Fibroblast of skin of right quadriceps (primary cell): ENCODE data around the gene FLT3LG.

Source experiments
- DNase-seq: peaks from one replicate; pipeline ENCODE4 v3.0.0-alpha.2; 2013

FLT3LG gene, protein sequence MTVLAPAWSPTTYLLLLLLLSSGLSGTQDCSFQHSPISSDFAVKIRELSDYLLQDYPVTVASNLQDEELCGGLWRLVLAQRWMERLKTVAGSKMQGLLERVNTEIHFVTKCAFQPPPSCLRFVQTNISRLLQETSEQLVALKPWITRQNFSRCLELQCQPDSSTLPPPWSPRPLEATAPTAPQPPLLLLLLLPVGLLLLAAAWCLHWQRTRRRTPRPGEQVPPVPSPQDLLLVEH

DNA sequence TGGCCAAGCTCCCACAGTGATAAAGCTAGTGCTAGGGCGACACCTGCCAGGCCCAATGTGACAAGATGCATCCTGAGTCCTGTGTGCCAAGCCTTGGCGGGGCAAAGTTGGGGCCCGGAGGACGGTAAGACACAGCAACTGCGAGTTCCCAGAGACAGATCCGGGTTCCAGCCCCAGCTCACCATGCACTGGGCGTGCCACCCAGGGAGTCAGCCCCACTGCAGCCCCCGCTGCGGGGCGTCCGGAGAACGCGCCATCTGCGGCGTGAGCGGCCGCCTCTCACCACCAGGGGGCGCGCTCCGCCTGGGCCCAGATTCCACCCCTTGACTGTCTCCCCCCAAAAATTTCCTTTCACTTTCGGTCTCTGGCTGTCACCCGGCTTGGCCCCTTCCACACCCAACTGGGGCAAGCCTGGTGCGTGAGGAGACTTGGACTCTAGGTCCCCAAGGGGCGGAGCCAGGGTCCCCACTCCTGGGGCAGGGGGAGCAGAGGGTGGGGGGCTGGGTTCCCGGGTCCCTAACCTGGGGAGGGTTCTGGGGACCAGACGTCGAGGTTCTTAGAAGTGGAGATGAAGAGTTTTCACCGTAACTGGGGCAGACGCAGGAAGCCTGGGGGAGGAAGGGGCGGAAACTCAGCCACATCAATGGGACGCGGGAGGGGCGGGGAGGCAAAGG lies at the start of gene FLT3LG:
FLT3LG (plus strand) TSS at position 348 of the 674 bp plus-strand sequence. CDS start 425 bp downstream, outside the sequence.
- DNase-seq, result peak; percentile 73

DNA sequence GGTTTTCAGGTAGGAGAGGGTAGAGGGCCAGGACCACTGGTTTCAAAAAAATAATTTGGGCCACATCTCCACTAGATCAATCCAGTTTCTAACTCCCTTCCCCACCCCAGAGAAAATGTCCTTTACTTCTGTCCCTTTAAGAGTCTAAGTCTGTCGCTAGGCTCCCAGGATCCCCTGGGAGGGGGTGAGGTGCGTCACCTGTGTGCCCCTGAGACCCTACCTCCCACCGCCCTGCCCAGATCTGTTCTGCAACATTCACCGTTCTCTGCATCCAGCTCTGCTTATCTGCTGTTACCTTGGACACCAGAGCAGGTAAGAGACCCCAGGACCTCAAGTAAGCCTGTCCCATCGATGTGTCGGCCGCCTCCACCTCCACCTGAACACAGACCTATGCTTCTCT lies 48.8 kb upstream of the FLT3LG start, which contains the start of gene GFY:
GFY (plus strand) TSS at position 211 of the 400 bp plus-strand sequence. CDS start 1,043 bp downstream, outside the sequence.
- DNase-seq, result no peak

DNA sequence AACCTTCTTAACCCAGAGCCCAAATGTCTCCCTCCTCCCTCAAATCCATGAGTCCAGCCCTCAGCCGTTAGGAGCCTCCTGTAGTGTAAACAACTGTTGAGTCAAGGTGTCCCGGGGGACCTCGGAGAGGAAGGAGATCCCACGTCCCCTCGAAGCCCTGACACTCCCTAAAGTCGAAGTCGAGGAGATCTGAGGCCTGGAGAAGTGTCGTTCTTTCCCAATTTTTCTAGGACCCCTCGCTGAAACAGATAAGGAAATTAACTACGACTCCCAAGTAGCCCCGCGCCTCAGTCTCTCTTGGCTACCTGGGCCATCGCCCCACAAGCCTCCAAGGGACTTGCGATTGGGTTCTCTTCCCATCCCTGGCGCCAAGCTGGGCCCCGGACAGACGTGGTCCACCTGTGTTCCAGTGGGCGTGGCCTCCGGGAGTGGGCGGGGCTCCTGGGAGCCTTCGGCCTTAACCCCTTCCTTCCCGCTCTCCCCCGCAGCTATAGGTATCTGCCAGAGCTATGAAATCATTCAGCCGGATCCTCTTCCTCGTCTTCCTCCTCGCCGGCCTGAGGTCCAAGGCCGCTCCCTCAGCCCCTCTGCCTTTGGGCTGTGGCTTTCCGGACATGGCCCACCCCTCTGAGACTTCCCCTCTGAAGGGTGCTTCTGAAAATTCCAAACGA lies 48.0 kb upstream of the FLT3LG start:
- DNase-seq, result peak; percentile 28

DNA sequence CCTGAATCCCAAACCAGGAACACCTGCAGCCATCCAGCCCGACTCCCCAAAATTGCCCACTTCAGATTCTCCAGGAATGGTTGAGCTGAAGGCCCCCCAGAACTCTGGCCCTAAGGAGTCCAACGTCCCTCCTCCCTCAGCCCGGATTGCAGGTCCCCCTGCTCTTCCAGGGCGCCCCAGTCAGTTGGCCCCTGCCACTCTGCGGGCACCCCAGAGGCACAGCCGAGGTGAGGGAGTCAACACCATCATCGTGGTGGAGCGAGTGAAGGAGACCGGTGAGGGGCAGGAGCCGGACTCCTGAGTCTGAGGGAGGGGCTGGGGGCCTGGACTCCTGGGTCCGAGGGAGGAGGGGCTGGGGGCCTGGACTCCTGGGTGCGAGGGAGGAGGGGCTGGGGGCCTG lies 46.7 kb upstream of the FLT3LG start:
- no peak for DNase-seq

DNA sequence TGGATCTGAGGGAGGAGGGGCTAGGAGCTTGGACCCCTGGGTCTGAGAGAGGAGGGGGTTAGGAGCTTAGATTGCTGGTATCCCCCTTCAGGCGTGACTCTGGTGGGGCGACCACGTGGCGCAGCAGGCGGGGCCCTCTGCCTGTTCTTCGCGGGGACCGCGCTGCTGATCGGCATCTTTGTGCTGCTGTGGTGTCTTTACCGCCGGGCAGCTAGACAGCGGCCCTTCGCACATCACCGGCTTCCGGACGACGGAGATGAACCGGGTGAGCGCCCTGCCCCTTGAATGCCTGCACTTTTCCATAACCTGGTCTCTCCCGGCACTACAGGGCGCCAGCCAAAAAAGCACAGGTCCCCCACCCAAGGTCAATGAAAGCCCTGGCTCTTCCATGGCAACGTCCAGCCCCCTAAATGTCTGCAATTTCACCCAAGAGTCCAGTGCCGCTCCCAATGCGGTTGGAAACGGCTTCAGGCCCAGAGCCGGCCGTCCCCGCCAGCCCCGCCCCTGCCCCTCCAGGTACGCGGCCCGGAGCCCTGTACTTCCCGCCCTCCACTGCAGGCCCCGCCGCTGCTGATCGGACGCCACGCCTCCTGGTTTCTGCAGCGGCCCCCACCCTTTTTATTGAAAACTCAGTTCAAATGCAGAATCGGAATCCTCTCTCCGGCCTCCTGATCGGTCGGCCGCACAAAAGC lies 46.0 kb upstream of the FLT3LG start:
- no peak for DNase-seq

DNA sequence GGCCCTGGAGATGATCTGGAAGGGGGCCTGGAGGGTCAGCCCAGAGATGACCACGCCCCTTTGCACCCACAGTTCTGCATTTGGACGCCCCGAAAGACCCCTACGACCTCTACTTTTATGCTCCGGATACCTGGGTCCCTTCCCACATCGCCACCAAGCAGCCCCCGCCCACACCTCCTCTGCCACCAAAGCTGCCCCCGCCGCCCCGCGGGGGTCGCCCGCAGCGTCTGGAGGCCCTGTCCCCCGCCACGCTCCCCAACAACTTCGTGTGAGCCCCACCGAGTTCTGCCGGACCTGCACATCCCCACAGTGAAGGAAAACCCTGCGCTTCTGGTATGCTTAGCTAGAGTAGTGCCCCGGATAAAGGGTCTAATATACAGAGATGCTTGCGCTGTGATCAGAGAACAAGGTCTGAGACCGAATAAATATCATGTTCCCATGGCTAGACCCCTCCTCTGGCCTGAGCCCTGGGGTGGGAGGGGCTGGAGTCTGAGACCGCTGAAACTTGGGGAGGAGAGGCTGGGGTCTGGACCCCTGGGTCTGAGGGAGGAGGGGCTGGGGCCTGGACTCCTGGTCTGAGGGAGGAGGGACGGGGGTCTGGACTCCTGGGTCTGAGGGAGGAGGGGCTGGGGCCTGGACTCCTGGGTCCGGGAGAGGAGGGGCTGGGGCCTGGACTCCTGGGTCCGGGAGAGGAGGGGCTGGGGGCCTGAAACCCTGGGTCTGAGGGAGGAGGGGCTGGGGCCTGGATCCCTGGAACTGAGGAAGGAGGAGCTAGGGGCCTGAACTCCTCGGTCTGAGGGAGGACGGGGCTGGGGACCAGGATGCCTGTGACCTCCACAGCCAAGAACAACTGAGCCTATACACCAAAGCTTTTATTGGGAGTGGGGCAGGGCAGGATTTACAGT lies 45.2 kb upstream of the FLT3LG start:
- no peak for DNase-seq

DNA sequence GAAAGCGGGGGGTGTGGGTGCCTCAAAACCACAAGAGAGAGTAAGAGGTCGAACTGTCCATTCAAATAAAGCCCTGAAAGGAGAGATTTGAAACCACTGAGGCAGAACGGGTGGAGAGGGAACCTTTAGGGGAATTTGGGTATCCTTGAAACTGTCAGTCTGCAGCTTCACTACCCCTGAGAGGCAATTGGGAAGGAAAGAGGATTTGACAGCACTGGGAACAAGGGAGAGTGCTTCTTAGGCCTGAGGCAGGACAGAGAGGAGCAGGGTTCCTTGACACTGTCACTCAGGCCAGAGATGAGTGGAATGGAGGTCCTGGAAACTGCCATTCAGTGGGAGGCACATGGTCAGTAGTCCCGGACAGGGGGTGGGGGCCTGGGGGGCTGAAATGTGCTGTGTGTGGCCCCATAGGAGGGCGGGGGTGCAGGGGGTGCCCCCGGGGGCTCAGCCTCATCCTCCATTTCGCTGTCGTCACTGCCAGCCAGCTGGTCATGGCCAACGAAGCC lies 43.8 kb upstream of the FLT3LG start:
- no peak for DNase-seq

DNA sequence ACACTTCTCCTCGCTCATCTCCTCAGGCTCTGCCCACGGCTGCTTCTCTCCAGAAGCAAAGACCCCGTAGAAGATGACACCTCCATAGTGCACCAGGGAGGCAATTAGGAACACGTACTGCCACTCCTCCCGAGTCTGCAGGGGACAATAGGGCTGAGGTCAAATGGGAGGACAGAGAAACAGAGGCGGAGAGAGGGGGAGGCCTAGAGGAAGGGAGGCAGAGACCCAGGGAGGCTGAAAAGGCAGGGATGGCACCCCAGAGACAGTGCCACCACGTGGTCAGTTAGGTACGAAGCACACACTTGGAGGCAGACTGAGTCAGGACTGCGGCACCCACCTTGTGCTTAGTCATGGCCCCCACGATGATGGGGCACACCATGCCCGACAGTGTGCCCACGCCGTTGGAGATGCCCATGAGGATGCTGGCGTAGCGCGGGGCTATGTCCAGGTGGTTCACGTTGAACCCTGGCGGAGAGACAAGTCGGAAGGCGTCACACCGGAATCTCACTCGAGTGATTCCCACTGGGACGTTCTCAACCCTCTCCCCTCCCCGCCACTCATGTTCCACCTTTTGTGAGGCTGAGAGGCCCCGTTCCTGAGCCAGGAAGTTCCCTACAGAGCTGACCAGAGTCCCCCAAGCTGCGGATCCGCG lies 43.2 kb upstream of the FLT3LG start:
- no peak for DNase-seq

DNA sequence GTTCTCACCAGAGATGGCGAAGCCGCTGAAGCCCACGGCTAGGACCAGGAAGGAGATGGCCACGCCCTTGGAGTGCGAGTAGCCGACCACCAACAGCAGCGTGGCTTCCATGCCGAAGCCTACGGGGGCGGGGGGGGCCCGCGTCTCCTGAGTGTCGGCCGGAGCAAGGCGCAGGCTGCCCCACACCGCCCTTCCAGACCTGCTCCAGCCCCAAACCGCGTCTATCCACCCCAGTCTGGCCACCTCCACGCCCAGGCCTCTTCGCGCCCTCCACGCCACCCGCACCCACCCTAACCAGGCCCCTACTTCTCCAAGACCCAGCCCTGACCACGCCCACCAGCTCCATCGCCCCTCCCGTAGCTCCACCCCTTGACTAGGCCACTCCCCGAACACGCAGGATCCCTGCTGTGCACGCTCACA lies 42.7 kb upstream of the FLT3LG start:
- no peak for DNase-seq

DNA sequence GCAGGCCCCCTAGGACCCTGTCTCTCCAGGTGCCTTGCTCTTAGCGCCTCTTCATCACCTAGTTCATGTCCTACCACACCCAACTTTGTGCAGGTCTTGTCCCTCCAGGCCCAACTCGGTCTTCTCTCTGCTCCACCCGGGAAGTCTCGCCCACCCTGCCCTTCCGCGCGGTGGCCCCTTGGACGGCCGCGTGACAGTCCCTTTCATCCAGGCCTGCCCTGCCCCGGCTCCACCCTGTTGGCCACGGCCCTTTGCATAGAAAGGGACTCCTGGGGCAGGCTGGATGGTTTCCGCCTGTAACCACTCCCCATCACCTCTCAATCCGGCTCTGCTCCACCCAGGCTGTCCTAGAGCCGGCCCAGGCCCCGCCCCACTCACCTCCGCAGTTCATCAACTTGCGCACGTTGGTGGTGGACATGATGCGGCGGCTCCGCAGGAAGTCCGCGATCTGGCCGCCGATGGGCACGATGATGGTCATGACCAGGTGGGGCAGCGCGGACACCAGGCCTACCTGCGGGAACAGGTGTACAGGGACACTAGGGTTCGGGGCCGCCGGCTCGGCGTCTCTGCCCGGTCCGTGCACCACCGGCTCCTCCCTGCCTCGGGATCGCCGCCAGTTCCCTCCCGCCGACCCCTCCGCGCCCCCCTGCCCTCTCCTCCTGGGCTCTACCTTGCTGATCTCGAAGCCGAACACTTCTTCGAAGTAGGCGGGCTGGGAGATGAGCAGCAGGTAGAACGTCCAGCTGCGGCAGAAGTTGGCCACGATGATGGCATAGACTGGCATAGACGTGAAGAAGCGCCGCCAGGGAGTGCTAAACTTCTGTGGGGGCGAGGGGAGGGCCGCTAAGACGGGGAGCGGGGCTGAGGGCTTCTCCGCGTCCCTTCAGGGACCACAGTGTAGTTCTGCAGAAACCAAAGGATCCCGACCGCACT lies 41.6 kb upstream of the FLT3LG start:
- no peak for DNase-seq

DNA sequence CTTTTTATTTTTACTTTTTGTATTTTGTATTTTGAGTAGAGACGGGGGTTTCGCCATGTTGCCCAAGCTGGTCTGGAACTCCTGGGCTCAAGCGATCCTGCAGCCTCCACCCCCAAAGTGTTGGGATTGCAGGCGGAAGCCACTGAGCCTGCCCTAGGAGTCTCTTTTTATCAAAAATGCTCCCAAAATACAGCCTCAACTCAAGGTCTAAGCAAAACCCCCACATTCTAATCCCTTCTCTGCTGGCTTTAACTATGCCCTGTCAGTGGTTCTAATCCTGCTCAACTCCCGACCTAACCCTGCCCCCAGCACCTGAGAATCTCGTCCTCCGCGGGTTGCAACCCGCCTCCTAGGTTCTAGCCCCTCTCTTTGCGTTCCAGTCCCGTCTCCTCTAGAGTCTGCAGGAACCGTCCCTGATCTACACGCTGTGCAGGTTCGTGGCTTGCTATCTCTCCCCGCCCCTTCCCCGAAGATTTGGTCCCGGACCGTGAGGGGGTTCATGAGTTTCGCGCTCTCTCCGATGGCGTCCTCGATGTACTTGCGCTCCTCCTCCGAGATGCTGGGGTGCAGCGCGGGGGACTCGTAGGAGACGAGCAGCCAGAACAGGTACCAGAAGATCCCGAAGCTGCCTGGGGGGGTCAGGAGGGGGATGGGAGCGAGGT lies 40.6 kb upstream of the FLT3LG start:
- no peak for DNase-seq

DNA sequence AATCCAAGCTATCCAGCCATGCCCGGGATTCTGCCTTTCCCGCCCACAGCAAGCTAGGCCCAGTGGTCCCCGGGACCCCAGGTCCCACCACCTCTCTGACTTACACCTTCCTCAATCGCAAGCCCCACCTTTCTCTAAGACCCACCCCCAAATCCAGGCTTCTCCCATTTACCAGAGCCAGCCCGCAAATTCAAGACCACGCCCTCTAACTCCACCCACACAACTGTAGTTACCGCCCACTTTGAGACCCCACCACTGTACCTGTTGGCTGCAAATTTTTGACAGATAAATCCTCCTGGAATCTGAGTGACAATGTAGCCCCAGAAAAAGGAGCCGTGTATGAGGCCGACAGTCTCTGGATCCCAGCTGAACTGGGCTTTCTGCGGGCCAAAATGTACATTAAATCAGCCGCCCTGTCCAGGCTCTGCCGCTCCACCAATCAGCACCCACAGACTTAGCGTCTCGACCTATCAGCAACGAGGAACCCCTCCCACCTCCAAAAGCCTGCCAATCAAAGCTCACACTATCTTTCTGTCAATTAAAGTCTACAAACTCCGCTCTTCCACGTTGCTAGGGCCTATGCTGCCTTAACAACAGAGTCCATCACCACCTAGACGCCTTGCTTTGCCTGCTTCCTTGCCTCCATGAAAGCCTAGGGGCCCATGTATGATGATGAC lies 39.0 kb upstream of the FLT3LG start:
- no peak for DNase-seq

DNA sequence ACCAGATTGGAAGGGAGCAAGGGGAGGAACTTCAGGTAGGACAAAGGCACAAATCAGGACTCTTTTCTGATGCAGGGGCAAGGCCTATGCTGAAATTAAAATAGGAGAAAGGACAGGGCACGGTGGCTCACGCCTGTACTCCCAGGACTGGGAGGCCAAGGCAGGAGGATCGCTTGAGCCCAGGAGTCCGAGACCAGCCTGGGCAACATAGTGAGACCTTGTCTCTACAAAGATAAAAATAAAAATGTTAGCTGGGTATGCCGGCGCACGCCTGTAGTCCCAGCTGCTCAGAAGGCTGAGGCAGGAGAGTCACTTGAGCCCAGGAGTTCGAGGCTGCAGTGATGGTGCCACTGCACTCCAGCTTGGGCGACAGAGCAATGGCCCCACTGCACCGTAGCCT lies 38.3 kb upstream of the FLT3LG start:
- DNase-seq, result no peak

DNA sequence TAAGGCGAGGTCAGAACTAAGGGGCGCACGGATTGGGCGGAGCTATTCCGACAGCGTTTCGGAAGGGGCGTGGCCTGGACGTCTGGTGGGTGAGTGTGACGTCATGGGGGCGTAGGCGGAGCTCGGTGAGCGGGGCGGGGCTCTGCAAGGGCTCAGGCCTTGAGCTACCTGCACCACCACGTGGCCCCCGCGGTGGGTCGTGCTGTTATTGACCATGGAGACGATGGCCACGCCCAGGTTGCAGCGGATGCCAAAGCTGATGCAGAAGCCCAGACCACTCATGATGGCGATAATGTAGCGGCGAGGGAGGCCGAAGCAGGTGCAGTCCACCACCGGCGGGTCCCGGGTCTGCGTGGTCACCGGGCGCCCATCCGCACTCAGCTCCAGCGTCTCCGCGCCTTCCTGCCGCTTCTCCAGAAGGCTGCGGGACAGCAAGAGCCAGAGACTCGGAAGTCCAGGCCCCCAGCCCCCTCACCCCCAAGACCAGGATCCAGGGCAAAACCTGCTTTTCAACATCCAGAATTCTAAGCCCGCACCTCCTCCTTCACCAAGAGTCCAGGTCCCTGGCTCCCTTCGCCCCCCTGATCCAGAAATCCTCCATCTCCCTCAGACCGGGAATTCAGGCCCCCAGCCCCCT lies 37.5 kb upstream of the FLT3LG start:
- no peak for DNase-seq

DNA sequence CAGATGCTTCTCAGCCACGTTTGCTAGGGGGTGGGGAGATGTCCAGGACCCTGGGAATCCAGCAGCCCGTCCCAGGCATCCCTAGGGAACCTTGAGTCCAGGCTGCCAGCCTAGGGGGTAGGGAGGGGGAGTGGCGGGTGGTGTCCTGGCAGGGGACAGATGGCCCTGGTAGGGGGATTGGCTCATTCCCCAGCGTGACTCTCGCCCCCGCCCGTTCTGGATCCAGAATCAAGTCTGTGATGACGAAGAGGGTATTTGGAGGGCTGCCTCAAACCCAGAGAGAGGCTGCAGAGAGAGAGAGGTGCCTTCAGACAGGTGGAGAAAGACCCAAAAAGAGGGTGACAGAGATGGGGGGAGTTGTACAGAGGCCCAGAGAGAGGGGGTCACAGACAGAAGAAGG lies 36.8 kb upstream of the FLT3LG start:
- no peak for DNase-seq

DNA sequence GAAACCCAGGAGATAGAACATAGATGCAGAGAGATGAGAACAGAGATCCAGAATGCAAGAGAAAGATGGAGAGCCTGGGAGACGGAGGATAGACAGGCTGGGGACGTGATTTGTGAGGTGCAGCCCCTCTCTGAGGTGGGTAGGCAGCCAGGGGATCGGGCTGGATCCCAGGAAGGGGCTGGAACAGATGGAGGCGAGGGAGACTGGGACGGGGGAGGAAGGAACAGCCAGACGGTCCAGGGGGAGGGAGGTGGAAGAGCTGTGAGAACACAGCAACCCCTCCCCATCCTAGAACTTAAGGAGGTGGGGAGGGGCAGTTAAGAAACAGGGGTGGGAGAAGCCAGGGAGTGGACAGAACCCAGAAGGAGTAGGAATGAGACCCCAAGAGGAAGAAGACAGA lies 35.8 kb upstream of the FLT3LG start:
- no peak for DNase-seq

DNA sequence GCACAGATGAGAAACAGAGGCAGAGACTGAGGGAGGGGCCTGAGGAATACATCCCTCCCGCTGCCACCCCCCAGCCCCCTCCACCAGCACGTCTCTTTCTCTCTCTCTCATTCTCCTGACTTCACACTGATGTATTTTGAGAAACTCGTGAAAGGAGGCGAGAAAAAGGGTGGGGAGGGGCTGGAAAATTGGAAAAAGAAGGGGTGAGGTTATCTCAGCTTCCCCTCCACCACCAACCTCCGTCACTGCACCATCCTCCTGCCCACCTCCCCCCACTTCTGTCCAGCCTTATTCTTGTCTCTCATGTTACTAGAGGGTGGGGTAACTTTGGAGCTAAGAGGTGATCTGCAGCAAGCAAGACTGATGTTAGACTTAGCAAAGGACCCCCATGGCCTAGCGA lies 34.2 kb upstream of the FLT3LG start:
- DNase-seq, result no peak

DNA sequence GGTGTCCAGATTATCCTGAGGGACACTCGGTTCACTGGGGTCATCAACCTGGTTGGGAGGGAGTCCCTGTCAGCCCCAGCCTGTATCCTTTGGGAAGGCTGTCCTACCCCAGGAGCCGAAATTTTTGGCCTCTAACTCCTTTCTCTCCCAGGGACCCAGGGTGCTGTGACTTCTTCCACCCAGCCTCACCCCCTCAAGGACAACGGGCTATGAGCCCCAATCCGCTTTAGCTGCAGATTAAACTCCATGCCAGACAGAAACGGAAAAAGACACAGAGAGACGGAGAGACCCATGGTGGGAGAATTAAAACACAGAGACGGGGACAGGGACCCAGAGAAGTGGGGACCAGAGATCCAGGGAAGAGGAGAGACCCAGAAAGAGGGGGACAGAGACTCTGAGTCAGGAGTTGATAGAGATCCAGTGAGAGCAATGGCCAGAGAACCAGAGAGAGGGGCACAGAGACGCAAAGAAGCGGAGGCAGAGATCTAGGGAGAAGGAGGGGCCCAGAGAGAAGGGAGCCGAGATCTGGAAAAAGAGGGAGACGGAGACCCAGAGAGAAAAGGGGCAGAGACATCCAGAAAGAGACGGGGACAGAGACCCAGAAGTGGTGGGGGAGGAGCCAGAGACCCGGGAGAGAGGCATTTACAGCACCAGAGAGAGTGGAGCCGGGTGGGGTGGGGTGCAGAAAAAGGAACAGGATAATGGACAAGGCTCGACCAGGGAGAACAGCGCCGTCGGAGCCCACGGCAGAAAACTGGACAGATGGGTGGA lies 33.4 kb upstream of the FLT3LG start:
- DNase-seq, result no peak
